Measurements from ENCODE around the gene EHF. TPM values are rescaled to one million over a fixed set of nuclear protein-coding genes. Genes with fewer than 3 reads are reported as not detected.

The EHF gene
- total RNA-seq, 4 donors from 2014 or later: 0.13 to 30.0 (median 1.0) TPM

GRCh38 chr11:34642001-34642554 is 21.2 kb downstream of the EHF start:
- TF ChIP-seq EP300 (IDR thresholded peaks at IDR 0.05) (no peak), POLR2AphosphoS5 (IDR thresholded peaks at IDR 0.05) (no peak), CTCF (IDR thresholded peaks at IDR 0.05) (no peak), POLR2A (IDR thresholded peaks at IDR 0.05) (no peak)
- Histone ChIP-seq H3K27ac (no peak overlapping the region), H3K4me1 (no peaks in the 10 kb centered on the region), H3K4me3 (no peak overlapping the region), H3K36me3 (no peaks in the 10 kb centered on the region), H3K27me3 (peaks cover 5% of the 10 kb centered on the region), H3K9me3 (no peaks in the 10 kb centered on the region)
- 72 to 82% methylated on average over 5 to 6 of the region's 6 CpGs for WGBS, 2 donors (ENCODE audit: low coverage in 1 of 2)
- no peak for ATAC-seq

GRCh38 chr11:34642873-34643272 is 22.0 kb downstream of the EHF start:
- Histone ChIP-seq H3K36me3 (no peaks in the 10 kb centered on the region), H3K27me3 (peaks cover 5% of the 10 kb centered on the region), H3K4me1 (no peaks in the 10 kb centered on the region), H3K9me3 (no peaks in the 10 kb centered on the region), H3K4me3 (no peak overlapping the region), H3K27ac (no peak overlapping the region)
- no peak for ATAC-seq
- WGBS, 2 donors (ENCODE audit: low coverage in 1 of 2): 70 to 76% methylated on average over 6 of the region's 6 CpGs
- TF ChIP-seq EP300 (IDR thresholded peaks at IDR 0.05): no peak
- no peak for TF ChIP-seq POLR2A (IDR thresholded peaks at IDR 0.05)
- no peak for TF ChIP-seq POLR2AphosphoS5 (IDR thresholded peaks at IDR 0.05)
- TF ChIP-seq CTCF (IDR thresholded peaks at IDR 0.05): no peak

- H3K4me1 ChIP-seq: no peaks in the 10 kb centered on the region
- no peaks in the 10 kb centered on the region for H3K36me3 ChIP-seq
- H3K27ac ChIP-seq: no peak overlapping the region
- no peaks in the 10 kb centered on the region for H3K9me3 ChIP-seq
- TF ChIP-seq EP300 (IDR thresholded peaks at IDR 0.05) (no peak), POLR2AphosphoS5 (IDR thresholded peaks at IDR 0.05) (no peak), POLR2A (IDR thresholded peaks at IDR 0.05) (no peak), CTCF (IDR thresholded peaks at IDR 0.05) (no peak)
- 78 to 83% methylated on average over 1 to 2 of the region's 3 CpGs for WGBS, 2 donors (ENCODE audit: low coverage in 1 of 2)
- peaks cover 5% of the 10 kb centered on the region for H3K27me3 ChIP-seq
- H3K4me3 ChIP-seq: no peak overlapping the region
- ATAC-seq: no peak
Measured at GRCh38 chr11:34643311-34643710, 22.4 kb downstream of the EHF start.

- H3K4me1 ChIP-seq: no peaks in the 10 kb centered on the region
- 62 to 74% methylated on average over 2 of the region's 2 CpGs for WGBS, 2 donors (ENCODE audit: low coverage in 1 of 2)
Measured at GRCh38 chr11:34643846-34644245, 23.0 kb downstream of the EHF start.

More at GRCh38 chr11:34643846-34644245, 23.0 kb downstream of the EHF start:
- no peak for ATAC-seq
- H3K4me3 ChIP-seq: no peak overlapping the region
- peaks cover 5% of the 10 kb centered on the region for H3K27me3 ChIP-seq
- no peak overlapping the region for H3K27ac ChIP-seq
- H3K36me3 ChIP-seq: no peaks in the 10 kb centered on the region
- H3K9me3 ChIP-seq: no peaks in the 10 kb centered on the region
- TF ChIP-seq POLR2AphosphoS5 (IDR thresholded peaks at IDR 0.05) (no peak), POLR2A (IDR thresholded peaks at IDR 0.05) (no peak), EP300 (IDR thresholded peaks at IDR 0.05) (no peak), CTCF (IDR thresholded peaks at IDR 0.05) (no peak)

Data from gastroesophageal sphincter (tissue), 4 donors.